Heart left ventricle (tissue), 16 donors: ENCODE results near the gene RPLP2. TPM values are rescaled to one million over a fixed set of nuclear protein-coding genes. Genes with fewer than 3 reads are reported as not detected.
A peak's percentile ranks its signal among the peaks of the same experiment; 100 is the strongest.

ENCODE experiments used
- ATAC-seq, 4 donors: fragments of 200-7000 bp; cut with Tn5 transposase; one replicate each; pipeline ENCODE4 v1.9.1; 2020 to 2022; ENCODE audit warnings: moderate library complexity in 4 of 4, mild to moderate bottlenecking in 3 of 4, moderate number of reproducible peaks in 1 of 4
- DNase-seq, 5 donors: peaks; one replicate each; pipeline ENCODE4 v3.0.0-alpha.2; 2020
- H3K27ac ChIP-seq, 12 donors: fragments of 200-600 bp; sonication (generic) in 4 of 12; one replicate each; pipeline versions ENCODE4 v1.5.0 to v1.8.0; 2016 to 2022; ENCODE audit warnings: mild to moderate bottlenecking in 2 of 12
- H3K27me3 ChIP-seq, 9 donors: fragments of 200-600 bp; sonication (generic) in 2 of 9; one replicate each; pipeline versions ENCODE4 v1.5.1 to v1.8.0; 2016 to 2022; ENCODE audit warnings: mild to moderate bottlenecking in 3 of 9
- H3K36me3 ChIP-seq, 9 donors: fragments of 200-600 bp; sonication (generic) in 2 of 9; one replicate each; pipeline versions ENCODE4 v1.5.0 to v1.8.0; 2018 to 2022; ENCODE audit warnings: mild to moderate bottlenecking in 2 of 9
- H3K4me1 ChIP-seq, 12 donors: fragments of 200-600 bp; sonication (generic) in 4 of 12; one replicate each; pipeline versions ENCODE4 v1.5.0 to v1.8.0; 2016 to 2022; ENCODE audit warnings: mild to moderate bottlenecking in 3 of 12
- H3K4me3 ChIP-seq, 12 donors: fragments of 200-600 bp; sonication (generic) in 4 of 12; one replicate each; pipeline versions ENCODE4 v1.5.0 to v1.8.0; 2017 to 2022; ENCODE audit warnings: mild to moderate bottlenecking in 9 of 12, moderate library complexity in 4 of 12
- H3K9me3 ChIP-seq, 12 donors: fragments of 200-600 bp; sonication (generic) in 4 of 12; one replicate each; pipeline versions ENCODE4 v1.5.0 to v1.8.0; 2016 to 2022; ENCODE audit warnings: mild to moderate bottlenecking in 1 of 12
- POLR2A ChIP-seq, 2 donors: fragments of 450-650 bp; IDR thresholded peaks; one replicate each; pipeline ENCODE4 v1.6.1; 2017; ENCODE audit warnings: antibody characterized with exemption in 2 of 2, mild to moderate bottlenecking in 2 of 2, moderate library complexity in 2 of 2
- WGBS, 4 donors: extraction: QIAGEN DNeasy Blood & Tissue Kit in 2 of 4; methylation state at CpG; one replicate each; pipeline versions ENCODE4 v1.1.5 to v1.1.7; 2013 to 2018; 5-methylcytosine and 5-hydroxymethylcytosine counted together
- intact Hi-C, 10 donors: fragments of 100-400 bp; cut with DNase I; formaldehyde crosslinking; loops; one replicate each; pipeline versions ENCODE4 v1.11.1 to v1.14.2; 2022
- polyA plus RNA-seq, 2 donors: library from polyadenylated mRNA; stranded (reverse); fragments of 200-250 nt; gene quantifications; one replicate each; pipeline ENCODE4 v1.2.3, GENCODE V29; 2013
- total RNA-seq, 9 donors: library from RNA; depleted of rRNA in 2 of 9; stranded (reverse); fragments of >200 nt in 2 of 9; fragmentation: NEBNext Ultra II Directional in 3 of 9; extraction: Animal tissue kit (Norgen Biotek cat#: 25700) in 3 of 9; gene quantifications; one replicate each; pipeline versions ENCODE4 v1.1.0 to v1.2.4, GENCODE V29; 2016 to 2023
- TF ChIP-seq, protein P1 (sequence below), 12 donors: fragments of 200-600 bp; sonication (generic) in 4 of 12; IDR thresholded peaks; one replicate each; pipeline versions ENCODE4 v1.5.0 to v1.8.0; 2018 to 2022; ENCODE audit warnings: antibody characterized with exemption in 12 of 12, mild to moderate bottlenecking in 5 of 12
- donor health status: ischemic (EF 13 %, LVEDD 7.1; RV severe dilation, severe dysfunction).
- donor health status: healthy with polysubstance abuse.
- donor health status: DM: no; HTN: yes; CAD: no.
- donor health status: DM: no; HTN: no; CAD: no.
- donor health status: ischemic (EF 25% LVEDD 6.9; RV normal size, moderate dysfunction).
- donor health status: ischemic (EF 25% LVEDD 5.7; RV mildly dilated, moderate dysfunction).
- donor health status: healthy.
- donor health status: DM: yes; HTN: yes; CAD: no.
- donor health status: ischemic (EF 35%, LVEDD 5.7; RV mildly dilated, moderate dysfunction).
- donor health status: nonischemic (EF 11% LVEDD 7.7; RV severe dilation, severe dysfunction).
- donor health status: DM: yes; HTN: yes; CAD: no.
- donor health status: PGD.
- donor health status: ischemic (EF 29% LVEDD 5.4; RV normal size, mild dysfunction).
- donor health status: nonischemic (EF 23%, LVEDD 6.1; RV moderate dilation, normal function).

Gene RPLP2
- total and polyA plus RNA-seq, 11 donors, result 236 to 1,652 (median 969) TPM

DNA sequence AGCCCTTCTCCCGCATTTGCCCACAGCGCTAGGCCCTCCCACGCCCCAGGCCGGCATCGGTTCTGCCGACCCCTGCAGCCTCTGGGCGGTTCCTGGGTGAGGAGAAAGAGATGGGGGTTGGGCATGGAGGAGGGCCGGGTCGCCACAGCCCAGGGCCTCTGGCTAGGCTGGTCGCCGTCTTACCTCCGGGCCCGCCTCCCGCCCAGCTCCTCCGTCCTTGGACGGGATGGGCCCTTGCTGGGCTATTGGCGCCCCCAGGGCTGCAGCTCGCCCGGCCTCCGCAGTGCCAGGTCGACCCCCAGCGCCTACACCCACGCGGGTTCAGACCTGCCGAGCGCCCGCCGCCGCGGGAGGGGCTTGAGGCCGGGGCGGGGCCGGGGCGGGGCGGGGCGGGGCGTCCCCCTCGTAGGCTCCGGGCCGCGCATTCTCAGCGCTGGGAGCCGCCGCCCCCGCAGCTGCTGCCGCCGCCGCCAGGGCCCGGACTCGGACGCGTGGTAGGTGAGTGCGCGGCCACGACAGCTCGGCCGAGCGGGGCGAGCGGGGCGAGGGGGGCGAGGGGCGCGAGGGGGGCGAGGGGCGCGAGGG is 22.9 kb downstream of the RPLP2 start, which contains the start of gene CD151:
Gene CD151 (plus strand): TSS at position 424 of the 585 bp plus-strand sequence. CDS start 3,118 bp downstream, outside the sequence.
- ATAC-seq, result peak in 2 of 4 donors; percentile 26 to 33
- 2 to 15% (median 7%) methylated on average over 6 to 67 of the region's 67 CpGs for WGBS, 4 donors
- H3K9me3 ChIP-seq, result no peaks in the 10 kb centered on the region
- intact Hi-C loops, result no loop called here
- peak within 1 kb of the TSS; percentile 79 to 98 (median 92) for H3K27ac ChIP-seq
- H3K4me1 ChIP-seq, result peaks cover 10 to 94% (median 82%) of the 10 kb centered on the region in 12 donors
- peaks cover 0 to 19% (median 18%) of the 10 kb centered on the region in 9 donors for H3K36me3 ChIP-seq
- peak within 1 kb of the TSS; percentile 40 to 95 (median 78) for H3K4me3 ChIP-seq
- peaks cover 0 to 32% (median 0%) of the 10 kb centered on the region in 9 donors for H3K27me3 ChIP-seq
- peak; percentile 63 to 76 (median 66) for DNase-seq
- TF ChIP-seq POLR2A (IDR thresholded peaks at IDR 0.05), result no peak
- TF ChIP-seq, protein P1, sequence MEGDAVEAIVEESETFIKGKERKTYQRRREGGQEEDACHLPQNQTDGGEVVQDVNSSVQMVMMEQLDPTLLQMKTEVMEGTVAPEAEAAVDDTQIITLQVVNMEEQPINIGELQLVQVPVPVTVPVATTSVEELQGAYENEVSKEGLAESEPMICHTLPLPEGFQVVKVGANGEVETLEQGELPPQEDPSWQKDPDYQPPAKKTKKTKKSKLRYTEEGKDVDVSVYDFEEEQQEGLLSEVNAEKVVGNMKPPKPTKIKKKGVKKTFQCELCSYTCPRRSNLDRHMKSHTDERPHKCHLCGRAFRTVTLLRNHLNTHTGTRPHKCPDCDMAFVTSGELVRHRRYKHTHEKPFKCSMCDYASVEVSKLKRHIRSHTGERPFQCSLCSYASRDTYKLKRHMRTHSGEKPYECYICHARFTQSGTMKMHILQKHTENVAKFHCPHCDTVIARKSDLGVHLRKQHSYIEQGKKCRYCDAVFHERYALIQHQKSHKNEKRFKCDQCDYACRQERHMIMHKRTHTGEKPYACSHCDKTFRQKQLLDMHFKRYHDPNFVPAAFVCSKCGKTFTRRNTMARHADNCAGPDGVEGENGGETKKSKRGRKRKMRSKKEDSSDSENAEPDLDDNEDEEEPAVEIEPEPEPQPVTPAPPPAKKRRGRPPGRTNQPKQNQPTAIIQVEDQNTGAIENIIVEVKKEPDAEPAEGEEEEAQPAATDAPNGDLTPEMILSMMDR (IDR thresholded peaks at IDR 0.05), result no peak

DNA sequence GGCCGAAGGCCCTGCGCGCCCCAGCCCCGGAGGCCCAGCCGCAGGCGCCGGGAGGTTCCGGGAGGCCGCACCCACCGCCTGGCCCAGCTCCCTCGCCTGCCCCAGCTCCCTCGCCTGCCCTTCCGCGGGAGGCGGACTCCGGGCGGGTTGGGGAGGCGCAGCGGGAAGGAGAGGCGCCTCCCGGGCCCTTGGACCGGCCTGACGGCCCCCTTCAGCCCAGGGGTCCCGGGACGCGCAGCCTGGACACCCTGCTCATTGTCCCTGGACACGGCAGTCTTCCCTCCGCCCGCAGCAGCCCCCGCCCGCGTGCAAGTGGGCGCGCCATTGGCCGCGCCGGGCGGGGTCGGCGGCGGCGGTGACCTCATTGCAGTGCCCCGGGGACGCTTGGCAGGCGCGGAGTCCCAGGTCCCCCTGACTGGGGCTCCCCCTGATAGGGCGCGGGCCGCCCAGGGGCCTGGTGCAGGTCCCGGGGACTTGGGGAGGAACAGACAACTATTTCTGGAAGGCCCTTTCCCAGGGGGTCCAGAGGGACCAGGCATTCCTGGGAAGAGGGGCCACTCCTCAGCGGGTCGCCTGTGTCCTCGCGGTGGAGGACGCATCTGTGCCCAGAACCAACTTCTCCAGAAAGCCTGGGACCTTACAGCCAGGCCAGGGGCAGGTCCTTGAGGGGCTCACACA is 23.5 kb downstream of the RPLP2 start:
- 0 to 2% (median 1%) methylated on average over 12 to 52 of the region's 55 CpGs for WGBS, 4 donors
- ATAC-seq (peak in 3 of 4 donors; percentile 8 to 34 (median 17)), DNase-seq (peak; percentile 76 to 86 (median 80))
- TF ChIP-seq POLR2A (IDR thresholded peaks at IDR 0.05), result peak in 1 of 2 donors; percentile 45
- TF ChIP-seq, protein P1 (IDR thresholded peaks at IDR 0.05), result no peak
- Histone ChIP-seq H3K27me3 (peaks cover 0 to 32% (median 0%) of the 10 kb centered on the region in 9 donors), H3K4me1 (peaks cover 10 to 94% (median 76%) of the 10 kb centered on the region in 12 donors), H3K36me3 (peaks cover 0 to 26% (median 24%) of the 10 kb centered on the region in 9 donors), H3K4me3 (peak overlapping the region; percentile 40 to 95 (median 78)), H3K27ac (peak overlapping the region; percentile 79 to 98 (median 92)), H3K9me3 (no peaks in the 10 kb centered on the region)
- intact Hi-C loops, result no loop called here

DNA sequence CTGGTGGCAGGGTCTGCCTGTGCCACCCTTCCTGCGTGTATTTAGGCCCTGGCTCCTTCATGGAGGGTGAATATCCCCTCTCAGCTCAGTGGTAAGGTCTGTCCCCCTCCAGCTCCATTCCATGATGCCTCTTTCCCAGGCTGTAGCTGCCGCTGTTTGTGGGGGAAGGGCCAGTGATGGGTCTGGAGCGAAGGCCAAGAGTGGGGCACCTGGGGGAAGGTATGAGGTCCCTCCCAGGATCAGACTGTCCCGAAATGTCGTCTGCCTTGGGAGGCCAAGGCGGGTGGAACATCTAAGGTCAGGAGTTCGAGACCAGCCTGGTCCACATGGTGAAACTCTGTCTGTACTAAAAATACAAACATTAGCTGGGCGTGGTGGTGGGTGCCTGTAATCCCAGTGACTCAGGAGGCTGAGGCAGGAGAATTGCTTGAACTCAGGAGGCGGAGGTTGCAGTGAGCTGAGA is 24.1 kb downstream of the RPLP2 start:
- DNase-seq (no peak), ATAC-seq (no peak)
- peaks cover 0 to 32% (median 0%) of the 10 kb centered on the region in 9 donors for H3K27me3 ChIP-seq
- intact Hi-C loops, result no loop called here
- no peak for TF ChIP-seq POLR2A (IDR thresholded peaks at IDR 0.05)
- TF ChIP-seq, protein P1 (IDR thresholded peaks at IDR 0.05), result no peak
- H3K9me3 ChIP-seq, result no peaks in the 10 kb centered on the region
- WGBS, 4 donors, result 33 to 53% (median 47%) methylated on average over 9 of the region's 9 CpGs
- H3K27ac ChIP-seq, result peak overlapping the region; percentile 79 to 98 (median 92)
- H3K36me3 ChIP-seq, result peaks cover 0 to 32% (median 31%) of the 10 kb centered on the region in 9 donors
- peaks cover 10 to 94% (median 74%) of the 10 kb centered on the region in 12 donors for H3K4me1 ChIP-seq
- H3K4me3 ChIP-seq, result peak overlapping the region; percentile 40 to 95 (median 78)
